ENCODE data around the gene DXO. TPM values are rescaled to one million over a fixed set of nuclear protein-coding genes. Genes with fewer than 3 reads are reported as not detected.

DXO gene
- total and polyA plus RNA-seq, 2 of the 13 experiments (the other 11 are each of a cell fraction or from before 2014, with no cell fraction given), result 18.6 to 26.2 TPM

- TF ChIP-seq STAT6 (CRISPR knock-in tag; IDR thresholded peaks at IDR 0.05; ENCODE audit: borderline replicate concordance), result peak; percentile 74; the same call in 1 of the 2 replicates
- TF ChIP-seq ATF3 (CRISPR knock-in tag; IDR thresholded peaks at IDR 0.05), result no peak
- TF ChIP-seq DZIP1 (CRISPR knock-in tag; IDR thresholded peaks at IDR 0.05), result 0 out of 2 replicates have a peak, but pooled peaks have one; percentile 16
- no peak for TF ChIP-seq ZNF773 (CRISPR knock-in tag; IDR thresholded peaks at IDR 0.05; ENCODE audit: borderline replicate concordance)
- TF ChIP-seq TEF (CRISPR knock-in tag; IDR thresholded peaks at IDR 0.05), result no peak
- peak; percentile 27; the same call in 1 of the 2 replicates for TF ChIP-seq SRY (CRISPR knock-in tag; IDR thresholded peaks at IDR 0.05)
- TF ChIP-seq SPEN (CRISPR knock-in tag; IDR thresholded peaks at IDR 0.05; ENCODE audit: low read depth), result peak; percentile 71; the same call in 1 of the 2 replicates
- no peak for TF ChIP-seq EED (CRISPR knock-in tag; IDR thresholded peaks at IDR 0.05)
- TF ChIP-seq ZNF143 (CRISPR knock-in tag; IDR thresholded peaks at IDR 0.05), result peak; percentile 21; the same call in 1 of the 2 replicates
- TF ChIP-seq PRDM4 (CRISPR knock-in tag; IDR thresholded peaks at IDR 0.05; ENCODE audit: borderline replicate concordance), result no peak
- TF ChIP-seq KLF13 (CRISPR knock-in tag; IDR thresholded peaks at IDR 0.05), result no peak
- peak; percentile 93 for TF ChIP-seq HOXA3 (CRISPR knock-in tag; IDR thresholded peaks at IDR 0.05)
- no peak for TF ChIP-seq HDAC6 (IDR thresholded peaks at IDR 0.05; ENCODE audit: low read depth, low read length)
- peak; percentile 87; the same call in 1 of the 2 replicates for TF ChIP-seq ZNF124 (CRISPR knock-in tag; IDR thresholded peaks at IDR 0.05)
- no peak for TF ChIP-seq PHF20 (CRISPR knock-in tag; IDR thresholded peaks at IDR 0.05)
- no peak for TF ChIP-seq HNRNPLL (IDR thresholded peaks at IDR 0.05; ENCODE audit: low read depth, low read length, poor library complexity, severe bottlenecking)
- TF ChIP-seq NFIC (IDR thresholded peaks at IDR 0.05; ENCODE audit: low read length), result peak; percentile 86
- TF ChIP-seq HDAC1 (CRISPR knock-in tag; IDR thresholded peaks at IDR 0.05), result peak; percentile 92; the same call in 1 of the 2 replicates
- TF ChIP-seq MXI1 (IDR thresholded peaks at IDR 0.05; ENCODE audit: borderline replicate concordance, low read depth, low read length), result peak; percentile 93; the same call in 2 of the 3 replicates
- TF ChIP-seq TP53 (CRISPR knock-in tag; conservative IDR thresholded peaks at IDR 0.05), result no peak
- TF ChIP-seq NFRKB (IDR thresholded peaks at IDR 0.05), result no peak
- TF ChIP-seq ZBTB7A (CRISPR knock-in tag; IDR thresholded peaks at IDR 0.05), result no peak; the same call in 1 of the 2 replicates
Observed at GRCh38 chr6:31927242-31927862, 44.6 kb downstream of the DXO start, which contains the start of gene C2 (continued).

Measured in HepG2 (cell line).